Esophagus muscularis mucosa (tissue), 4 donors: ENCODE results near the gene RGL3.

Source experiments
- EP300 ChIP-seq: sonication (generic); formaldehyde crosslinking; IDR thresholded peaks from one replicate; pipeline ENCODE4 v1.6.1; 2017; ENCODE audit warnings: antibody characterized with exemption
- POLR2A ChIP-seq: fragments of 450-650 bp; IDR thresholded peaks from one replicate; pipeline ENCODE4 v1.6.1; 2017; ENCODE audit warnings: antibody characterized with exemption, moderate library complexity, mild to moderate bottlenecking, low read depth
- POLR2AphosphoS5 ChIP-seq, 2 donors: sonication (generic); formaldehyde crosslinking; IDR thresholded peaks; one replicate each; pipeline ENCODE4 v1.6.1; 2017; ENCODE audit warnings: antibody characterized with exemption in 2 of 2
- TF ChIP-seq, protein P1 (sequence below), 3 experiments: fragments of 200-600 bp in 2 of 3; fragments of 450-650 bp in 1 of 3; sonication (generic) in 2 of 3; IDR thresholded peaks; one replicate each; pipeline ENCODE4 v1.5.1; 2017 to 2019; ENCODE audit warnings: antibody characterized with exemption in 3 of 3, mild to moderate bottlenecking in 2 of 3, moderate library complexity in 1 of 3

DNA sequence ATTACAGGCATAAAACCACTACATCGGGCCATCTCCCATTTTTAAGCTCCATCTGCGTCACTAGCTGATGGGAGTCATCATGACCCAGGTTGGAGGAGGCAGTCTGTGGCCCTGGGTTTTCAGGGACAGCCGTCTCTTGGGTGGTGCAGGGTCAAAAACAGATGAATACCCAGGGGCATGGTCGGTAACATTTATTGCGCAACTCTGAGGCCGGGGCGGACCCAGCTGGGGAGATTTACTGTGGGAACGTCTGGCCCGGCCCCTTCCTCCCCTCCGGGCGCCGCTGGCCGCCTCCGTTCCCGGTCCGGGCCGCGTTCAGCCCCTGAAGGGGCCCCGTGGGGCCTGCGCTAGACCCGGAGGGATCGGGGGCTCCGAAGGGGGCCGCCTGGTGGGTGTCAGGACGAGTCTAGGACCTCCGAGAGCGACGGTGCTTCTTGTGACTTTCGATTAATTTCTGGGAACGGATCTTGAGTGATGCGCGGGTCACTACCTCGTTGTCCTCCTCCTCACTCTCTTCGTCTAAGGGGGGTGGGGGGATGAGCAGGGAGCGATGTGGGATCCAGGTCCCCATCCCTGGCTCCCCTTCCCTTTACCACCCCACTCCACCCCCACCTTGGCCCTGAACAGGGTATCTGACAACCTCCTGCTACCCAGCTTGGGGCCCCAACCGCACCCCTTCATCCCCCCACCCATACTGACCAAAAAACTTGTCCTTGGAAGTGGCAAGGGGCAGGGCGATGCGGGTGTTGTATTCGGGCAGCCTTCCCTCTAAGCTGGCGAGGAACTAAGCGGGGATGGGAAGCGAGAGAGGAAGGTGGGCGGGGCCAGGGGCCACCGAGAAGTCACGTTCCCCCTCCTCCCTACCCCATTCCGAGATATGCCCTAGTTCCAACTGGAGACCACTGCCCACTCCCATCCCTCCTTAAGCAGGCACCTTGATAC, 1.6 kb upstream of the RGL3 start:
- TF ChIP-seq POLR2A (no peak), EP300 (no peak), POLR2AphosphoS5 (IDR thresholded peaks at IDR 0.05) (peak in 1 of 2 donors; percentile 18)
- TF ChIP-seq, protein P1, sequence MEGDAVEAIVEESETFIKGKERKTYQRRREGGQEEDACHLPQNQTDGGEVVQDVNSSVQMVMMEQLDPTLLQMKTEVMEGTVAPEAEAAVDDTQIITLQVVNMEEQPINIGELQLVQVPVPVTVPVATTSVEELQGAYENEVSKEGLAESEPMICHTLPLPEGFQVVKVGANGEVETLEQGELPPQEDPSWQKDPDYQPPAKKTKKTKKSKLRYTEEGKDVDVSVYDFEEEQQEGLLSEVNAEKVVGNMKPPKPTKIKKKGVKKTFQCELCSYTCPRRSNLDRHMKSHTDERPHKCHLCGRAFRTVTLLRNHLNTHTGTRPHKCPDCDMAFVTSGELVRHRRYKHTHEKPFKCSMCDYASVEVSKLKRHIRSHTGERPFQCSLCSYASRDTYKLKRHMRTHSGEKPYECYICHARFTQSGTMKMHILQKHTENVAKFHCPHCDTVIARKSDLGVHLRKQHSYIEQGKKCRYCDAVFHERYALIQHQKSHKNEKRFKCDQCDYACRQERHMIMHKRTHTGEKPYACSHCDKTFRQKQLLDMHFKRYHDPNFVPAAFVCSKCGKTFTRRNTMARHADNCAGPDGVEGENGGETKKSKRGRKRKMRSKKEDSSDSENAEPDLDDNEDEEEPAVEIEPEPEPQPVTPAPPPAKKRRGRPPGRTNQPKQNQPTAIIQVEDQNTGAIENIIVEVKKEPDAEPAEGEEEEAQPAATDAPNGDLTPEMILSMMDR (IDR thresholded peaks at IDR 0.05), result no peak
